Measurements from ENCODE around the gene SETDB2. TPM values are rescaled to one million over a fixed set of nuclear protein-coding genes. Genes with fewer than 3 reads are reported as not detected.

The SETDB2 gene
- total RNA-seq, 1 experiment from 2014 or later, result 5.2 TPM

- no peak overlapping the region for H3K4me3 ChIP-seq (replicated peaks in 1 of 2; ENCODE audit: low read depth in 1 of 2, low read length in 2 of 2)
- no peak overlapping the region for H3K4me2 ChIP-seq (ENCODE audit: low read length)
- no TSS peak for BruUV-seq (replicated peaks)
- TF ChIP-seq ZNF274 (IDR thresholded peaks at IDR 0.05; ENCODE audit: low read depth, low read length) (no peak), CEBPB (IDR thresholded peaks at IDR 0.05; ENCODE audit: low read depth) (no peak), SP1 (IDR thresholded peaks at IDR 0.05; ENCODE audit: low read depth) (no peak), POLR2AphosphoS5 (IDR thresholded peaks at IDR 0.05; ENCODE audit: low read depth, low read length) (no peak), POLR2A (IDR thresholded peaks at IDR 0.05; ENCODE audit: borderline replicate concordance, extremely low read depth, insufficient read depth, insufficient read length) (no peak), JUND (IDR thresholded peaks at IDR 0.05) (no peak), TCF7L2 (IDR thresholded peaks at IDR 0.05; ENCODE audit: borderline replicate concordance, extremely low read depth, insufficient read depth, insufficient read length) (no peak), CTCF (IDR thresholded peaks at IDR 0.05 in 2 of 3, conservative IDR thresholded peaks at IDR 0.05 in 1 of 3; ENCODE audit: borderline replicate concordance in 1 of 3, insufficient read depth in 1 of 3, low read depth in 2 of 3, low read length in 2 of 3) (no peak)
- TF ChIP-seq, protein P1, sequence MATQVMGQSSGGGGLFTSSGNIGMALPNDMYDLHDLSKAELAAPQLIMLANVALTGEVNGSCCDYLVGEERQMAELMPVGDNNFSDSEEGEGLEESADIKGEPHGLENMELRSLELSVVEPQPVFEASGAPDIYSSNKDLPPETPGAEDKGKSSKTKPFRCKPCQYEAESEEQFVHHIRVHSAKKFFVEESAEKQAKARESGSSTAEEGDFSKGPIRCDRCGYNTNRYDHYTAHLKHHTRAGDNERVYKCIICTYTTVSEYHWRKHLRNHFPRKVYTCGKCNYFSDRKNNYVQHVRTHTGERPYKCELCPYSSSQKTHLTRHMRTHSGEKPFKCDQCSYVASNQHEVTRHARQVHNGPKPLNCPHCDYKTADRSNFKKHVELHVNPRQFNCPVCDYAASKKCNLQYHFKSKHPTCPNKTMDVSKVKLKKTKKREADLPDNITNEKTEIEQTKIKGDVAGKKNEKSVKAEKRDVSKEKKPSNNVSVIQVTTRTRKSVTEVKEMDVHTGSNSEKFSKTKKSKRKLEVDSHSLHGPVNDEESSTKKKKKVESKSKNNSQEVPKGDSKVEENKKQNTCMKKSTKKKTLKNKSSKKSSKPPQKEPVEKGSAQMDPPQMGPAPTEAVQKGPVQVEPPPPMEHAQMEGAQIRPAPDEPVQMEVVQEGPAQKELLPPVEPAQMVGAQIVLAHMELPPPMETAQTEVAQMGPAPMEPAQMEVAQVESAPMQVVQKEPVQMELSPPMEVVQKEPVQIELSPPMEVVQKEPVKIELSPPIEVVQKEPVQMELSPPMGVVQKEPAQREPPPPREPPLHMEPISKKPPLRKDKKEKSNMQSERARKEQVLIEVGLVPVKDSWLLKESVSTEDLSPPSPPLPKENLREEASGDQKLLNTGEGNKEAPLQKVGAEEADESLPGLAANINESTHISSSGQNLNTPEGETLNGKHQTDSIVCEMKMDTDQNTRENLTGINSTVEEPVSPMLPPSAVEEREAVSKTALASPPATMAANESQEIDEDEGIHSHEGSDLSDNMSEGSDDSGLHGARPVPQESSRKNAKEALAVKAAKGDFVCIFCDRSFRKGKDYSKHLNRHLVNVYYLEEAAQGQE (IDR thresholded peaks at IDR 0.05; ENCODE audit: low read depth), result no peak
- CTCF ChIA-PET, result no interaction called here
- no peaks in the 10 kb centered on the region for H3K36me3 ChIP-seq (ENCODE audit: control insufficient read depth in 1 of 2, insufficient read depth in 2 of 2, low read length in 2 of 2)
- no peaks in the 10 kb centered on the region for H3K27me3 ChIP-seq (ENCODE audit: insufficient read depth, low read length)
- no peaks in the 10 kb centered on the region for H3K9me3 ChIP-seq (ENCODE audit: control insufficient read depth in 1 of 2, insufficient read depth in 1 of 2, low read depth in 1 of 2, low read length in 2 of 2)
- intact Hi-C loops (cut with micrococcal nuclease), result no loop called here
- no peak overlapping the region for H3K9ac ChIP-seq (ENCODE audit: low read length)
- no peaks in the 10 kb centered on the region for H3K79me2 ChIP-seq (ENCODE audit: insufficient read depth, low read length)
- ATAC-seq, result no peak
- no peak for DNase-seq (ENCODE audit: low read depth, low spot score)
- peaks cover 0 to 4% of the 10 kb centered on the region in 2 experiments; a peak in 1 of 4 replicates for H3K4me1 ChIP-seq (ENCODE audit: control insufficient read depth in 1 of 2, insufficient read depth in 2 of 2, low read length in 2 of 2)
- POLR2A ChIA-PET, result no interaction called here
- H4K20me1 ChIP-seq (ENCODE audit: insufficient read depth), result no peaks in the 10 kb centered on the region
- H2AFZ ChIP-seq (ENCODE audit: low read depth, low read length, poor library complexity, severe bottlenecking), result no peak overlapping the region
- RAD21 ChIA-PET (ENCODE audit: low non-redundant PET in 1 of 2, low total read pairs in 2 of 2, uncharacterized antibody in 2 of 2, unreplicated experiment in 2 of 2), result no interaction called here
- no peak overlapping the region for H3K27ac ChIP-seq (ENCODE audit: low read depth, low read length)
- no peaks in the 10 kb centered on the region for H3K9me2 ChIP-seq (ENCODE audit: insufficient read depth)
Measured at GRCh38 chr13:49424011-49424560, 20.0 kb upstream of the SETDB2 start.
